ENCODE data around the gene NAPG.
"Not testable (repeated sequence)": the region's sequence is repeated elsewhere in the genome, so short reads cannot be mapped to it uniquely, and the experiment has no call there.

NAPG gene

GRCh38 chr18:10537765-10538164, 11.9 kb downstream of the NAPG start:
- ChIA-PET POLR2A (ENCODE audit: low non-redundant PET) (no interaction called here), CTCF (no interaction called here)
- no peak for TF ChIP-seq CTCF (conservative IDR thresholded peaks at IDR 0.05; ENCODE audit: low read depth)
- DNase-seq (ENCODE audit: low spot score), result no peak
- no peak overlapping the region for H3K27ac ChIP-seq

GRCh38 chr18:10539124-10539523, 13.3 kb downstream of the NAPG start:
- DNase-seq (ENCODE audit: low spot score); POLR2A ChIA-PET (ENCODE audit: low non-redundant PET); H3K27ac ChIP-seq; CTCF ChIA-PET: not testable (repeated sequence)

- no peak for TF ChIP-seq CTCF (conservative IDR thresholded peaks at IDR 0.05; ENCODE audit: low read depth)
- ChIA-PET POLR2A (ENCODE audit: low non-redundant PET) (no interaction called here), CTCF (interaction anchor here (1.0 kb wide), 1 partner anchor 8 kb away, joined by 5 read pairs; no protein-coding TSS in a partner anchor)
- DNase-seq (ENCODE audit: low spot score), result no peak
- H3K27ac ChIP-seq, result no peak overlapping the region
Observed at GRCh38 chr18:10543277-10543676, 17.4 kb downstream of the NAPG start.

GRCh38 chr18:10544093-10544748, 18.4 kb downstream of the NAPG start:
- DNase-seq (ENCODE audit: low spot score), result no peak

GRCh38 chr18:10546557-10547300, 20.9 kb downstream of the NAPG start:
- no peak for DNase-seq (ENCODE audit: low spot score)
- no peak overlapping the region for H3K27ac ChIP-seq
- ChIA-PET CTCF (interaction anchor here (1.3 kb wide), 1 partner anchor 14 kb away, joined by 7 read pairs; no protein-coding TSS in a partner anchor), POLR2A (ENCODE audit: low non-redundant PET) (no interaction called here)
- no peak for TF ChIP-seq CTCF (conservative IDR thresholded peaks at IDR 0.05; ENCODE audit: low read depth)

More at GRCh38 chr18:10544093-10544748, 18.4 kb downstream of the NAPG start:
- CTCF ChIA-PET, result interaction anchor here (1.0 kb wide), 1 partner anchor 9 kb away, joined by 5 read pairs; no protein-coding TSS in a partner anchor
- POLR2A ChIA-PET (ENCODE audit: low non-redundant PET), result no interaction called here
- TF ChIP-seq CTCF (conservative IDR thresholded peaks at IDR 0.05; ENCODE audit: low read depth), result no peak
- H3K27ac ChIP-seq, result no peak overlapping the region

GRCh38 chr18:10552226-10552625, 26.4 kb downstream of the NAPG start:
- DNase-seq (ENCODE audit: low spot score), result no peak
- CTCF ChIA-PET, result no interaction called here
- no peak overlapping the region for H3K27ac ChIP-seq
- POLR2A ChIA-PET (ENCODE audit: low non-redundant PET), result no interaction called here
- no peak for TF ChIP-seq CTCF (conservative IDR thresholded peaks at IDR 0.05; ENCODE audit: low read depth)

GRCh38 chr18:10556251-10556650, 30.4 kb downstream of the NAPG start:
- DNase-seq (ENCODE audit: low spot score); CTCF ChIA-PET; POLR2A ChIA-PET (ENCODE audit: low non-redundant PET); H3K27ac ChIP-seq: not testable (repeated sequence)

Data from RWPE1 (cell line).